Right renal cortex interstitium (tissue), 3 donors: ENCODE results near the gene LRAT. TPM values are rescaled to one million over a fixed set of nuclear protein-coding genes. Genes with fewer than 3 reads are reported as not detected.
"Not testable (repeated sequence)": the region's sequence is repeated elsewhere in the genome, so short reads cannot be mapped to it uniquely, and the experiment has no call there.

Experiments used
- DNase-seq, 3 donors: peaks; one replicate each; pipeline ENCODE4 v3.0.0-alpha.2; 2013; ENCODE audit warnings: low read depth in 3 of 3, low spot score in 2 of 3
- polyA plus RNA-seq, 3 donors: library from polyadenylated mRNA; unstranded; fragments of 120-200 nt; gene quantifications; one replicate each; pipeline ENCODE4 v1.2.1, GENCODE V29; 2013; ENCODE audit not compliant: insufficient read length in 3 of 3

Gene LRAT
- polyA plus RNA-seq: under 1 TPM; 0.50 to 0.97 (median 0.67) TPM

DNA sequence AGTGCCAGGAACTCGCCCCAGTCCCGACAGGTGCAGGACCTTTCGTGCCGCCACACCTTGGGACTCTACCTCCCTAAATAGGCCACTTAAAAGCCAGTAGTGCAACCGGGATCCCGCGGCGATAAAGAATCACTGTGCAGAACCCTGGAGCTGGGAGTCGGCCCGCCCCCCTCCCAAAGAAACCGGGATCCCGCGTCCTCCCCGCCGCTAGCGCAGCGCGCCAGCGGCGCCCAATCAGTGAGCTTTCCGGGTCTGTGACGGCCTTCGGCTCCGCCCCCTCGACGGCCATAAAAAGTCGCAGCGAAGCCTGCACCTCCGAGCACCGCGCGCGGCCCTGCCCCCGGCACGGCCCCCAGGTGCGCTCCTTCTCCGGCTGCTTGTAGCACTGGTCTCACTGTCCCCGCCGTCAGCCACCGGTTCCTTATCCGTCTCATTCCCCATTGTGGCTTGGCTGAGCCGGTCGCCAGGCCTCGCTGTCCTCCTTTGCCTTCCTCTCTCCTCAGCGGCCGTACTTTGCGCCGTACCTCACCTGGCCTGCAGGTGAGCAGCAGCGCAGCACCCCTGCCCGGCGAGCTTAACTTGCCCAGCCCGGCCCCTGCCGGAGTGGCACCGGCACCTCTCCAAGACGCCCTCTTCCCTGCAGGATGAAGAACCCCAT lies at the start of gene LRAT:
Gene LRAT, plus strand, starts transcription at position 318 of the 658 bp plus-strand sequence. Its CDS starts 327 bp downstream, at position 645.
- DNase-seq: peak in 1 of 3 donors; percentile 32

DNA sequence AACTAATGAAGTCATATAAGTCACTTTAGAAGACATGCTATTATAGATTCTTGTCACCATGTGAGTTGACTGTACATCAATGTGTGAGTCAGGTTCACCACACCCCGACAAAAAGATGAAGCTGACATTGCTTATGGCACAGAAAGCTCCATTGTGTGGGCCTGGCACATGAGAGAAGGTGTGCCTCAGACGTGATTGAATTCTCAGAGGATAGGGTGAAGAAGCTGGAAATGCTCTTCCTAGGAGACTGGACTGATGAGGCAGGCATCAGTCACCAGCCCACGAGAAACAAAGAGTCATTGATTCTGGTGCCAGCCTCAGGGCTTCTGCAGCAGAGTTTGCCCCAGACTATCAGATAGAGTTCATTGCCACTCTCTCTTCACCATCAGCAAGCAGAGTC lies 35.9 kb upstream of the LRAT start:
- DNase-seq: no peak

DNA sequence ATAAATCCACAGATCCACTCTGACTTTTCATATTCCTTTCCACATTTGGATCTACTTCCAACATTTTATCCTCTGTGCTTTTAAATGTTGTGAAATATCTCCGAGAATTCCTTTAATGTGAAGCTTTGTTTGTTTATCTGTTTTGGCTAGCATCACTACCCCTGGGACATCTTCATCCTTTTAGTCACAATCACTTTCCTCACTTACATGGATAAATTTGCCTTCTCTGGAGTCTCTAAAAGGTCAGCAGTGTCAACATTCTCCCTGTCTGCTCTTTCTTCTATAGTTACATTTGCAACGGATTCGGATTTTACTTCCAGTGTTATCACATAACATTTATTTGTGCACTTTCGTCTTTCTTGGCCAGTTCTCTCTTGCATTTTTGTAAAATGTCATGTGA lies 34.2 kb upstream of the LRAT start:
- DNase-seq: no peak

DNA sequence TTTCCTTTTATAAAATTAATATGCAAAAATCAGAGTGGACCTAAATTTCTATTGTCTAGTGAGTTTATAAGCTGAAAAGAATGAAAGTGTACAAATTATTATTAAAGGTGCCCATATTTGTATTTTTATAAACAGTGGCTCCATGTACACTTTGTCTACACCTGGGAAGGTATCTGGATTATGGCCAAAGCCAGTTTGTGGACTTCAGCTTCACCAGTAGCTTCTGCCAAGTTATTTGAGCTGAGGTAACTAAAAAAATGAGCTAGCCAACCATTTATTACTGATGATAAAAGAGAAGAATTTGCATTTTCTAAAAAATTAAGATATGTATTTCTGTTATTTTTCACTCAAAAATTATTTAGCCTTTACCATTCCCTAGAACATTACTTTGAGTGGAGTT lies 32.3 kb upstream of the LRAT start:
- no peak for DNase-seq

DNA sequence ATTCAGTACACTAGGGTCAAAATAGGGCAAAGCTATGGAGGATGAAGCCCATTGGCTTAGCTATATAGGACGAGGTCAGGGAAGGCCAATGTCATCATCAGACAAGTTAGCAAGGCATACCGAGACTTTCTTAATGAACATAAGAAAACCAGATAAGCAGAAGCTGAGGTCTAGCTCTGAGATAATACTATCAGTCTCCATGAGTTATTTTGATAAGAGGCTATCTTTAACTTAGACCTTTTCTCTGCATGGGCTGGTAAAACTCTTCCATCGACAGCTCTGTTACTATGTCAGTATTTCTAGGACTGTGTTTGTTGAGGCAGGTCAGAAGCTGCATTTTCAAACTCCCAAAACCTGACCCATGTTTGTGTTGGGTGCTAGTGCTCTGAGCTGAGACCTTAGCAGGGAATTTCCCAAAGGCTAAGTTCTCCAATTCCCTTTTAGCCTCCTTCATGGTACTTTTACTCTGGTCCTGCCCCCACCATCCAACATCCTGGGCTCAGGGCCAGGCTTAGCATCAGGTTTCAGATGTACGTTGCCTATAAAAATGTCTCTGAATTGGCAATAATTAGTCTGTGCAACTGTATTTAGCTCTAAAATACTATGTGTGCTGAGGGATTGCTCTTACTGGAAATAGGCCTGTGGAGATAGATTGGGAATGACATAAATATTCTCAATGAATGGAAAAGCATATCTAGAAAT lies 29.3 kb upstream of the LRAT start:
- DNase-seq: no peak

DNA sequence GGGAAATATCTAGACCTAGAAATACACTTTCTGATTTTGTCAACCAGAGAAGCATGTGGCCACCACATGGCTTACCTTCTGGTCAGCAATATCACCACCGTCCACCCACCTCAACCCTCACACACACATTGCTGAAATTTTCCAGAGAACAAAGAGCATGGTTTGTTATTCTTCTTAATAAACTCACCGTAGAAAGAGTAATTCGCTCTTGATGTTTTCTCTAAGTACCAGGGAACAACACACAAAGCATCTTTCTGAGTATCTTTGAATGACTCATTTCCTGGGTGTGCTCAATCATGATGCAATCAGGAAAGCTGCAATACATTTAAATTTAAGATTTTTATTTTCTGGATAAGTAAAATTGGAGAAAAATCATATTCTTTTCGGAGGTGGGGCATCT lies 24.7 kb upstream of the LRAT start:
- no peak for DNase-seq

DNA sequence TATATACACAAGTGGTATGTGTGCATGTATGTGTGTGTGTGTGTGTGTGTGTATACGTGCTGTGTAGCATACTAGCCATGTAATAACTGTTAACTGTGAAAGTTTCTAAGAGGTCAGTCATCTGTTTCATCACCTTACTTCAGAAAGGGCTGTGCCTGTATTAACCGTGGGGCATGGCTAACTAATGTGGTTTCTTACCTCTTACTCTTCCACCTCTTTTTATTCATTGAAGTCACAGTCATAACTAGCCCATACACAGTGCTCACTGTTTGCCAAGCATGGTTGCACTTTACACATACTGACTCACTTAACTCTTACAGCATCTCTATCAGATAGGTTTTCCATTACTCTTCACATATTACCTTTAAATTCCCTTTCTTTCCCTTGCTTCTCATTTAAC lies 23.7 kb upstream of the LRAT start:
- DNase-seq: no peak

DNA sequence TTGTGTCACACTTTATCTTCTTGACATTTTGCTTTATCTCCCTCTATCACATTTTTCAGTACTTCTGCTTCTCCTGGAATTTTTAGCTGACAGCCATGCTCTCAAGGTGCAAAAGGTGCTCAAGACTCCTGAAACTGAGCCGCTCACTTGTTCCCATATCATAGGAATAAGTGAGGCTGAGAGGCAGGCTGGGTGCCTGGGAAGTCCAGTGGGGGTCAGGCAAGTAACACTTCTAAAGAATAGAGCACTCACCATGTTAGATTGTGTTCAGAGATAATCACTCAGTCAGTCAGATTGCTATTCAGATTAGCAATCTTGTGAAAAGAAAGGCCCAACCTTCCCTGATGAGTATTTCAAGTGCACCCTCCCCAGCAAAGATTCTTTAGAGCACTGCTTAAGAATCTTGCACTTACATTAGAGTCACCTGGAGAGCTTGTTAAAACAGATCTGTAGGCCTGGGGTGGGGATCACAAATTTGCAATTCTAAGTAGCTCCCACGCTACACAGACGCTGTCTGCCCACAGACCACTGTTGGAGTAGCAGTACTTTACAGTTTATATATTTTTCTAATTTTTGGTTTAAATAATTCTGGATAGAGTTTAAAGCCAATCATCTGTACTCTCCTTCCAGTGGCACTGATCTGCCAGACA lies 23.1 kb upstream of the LRAT start:
- no peak for DNase-seq

DNA sequence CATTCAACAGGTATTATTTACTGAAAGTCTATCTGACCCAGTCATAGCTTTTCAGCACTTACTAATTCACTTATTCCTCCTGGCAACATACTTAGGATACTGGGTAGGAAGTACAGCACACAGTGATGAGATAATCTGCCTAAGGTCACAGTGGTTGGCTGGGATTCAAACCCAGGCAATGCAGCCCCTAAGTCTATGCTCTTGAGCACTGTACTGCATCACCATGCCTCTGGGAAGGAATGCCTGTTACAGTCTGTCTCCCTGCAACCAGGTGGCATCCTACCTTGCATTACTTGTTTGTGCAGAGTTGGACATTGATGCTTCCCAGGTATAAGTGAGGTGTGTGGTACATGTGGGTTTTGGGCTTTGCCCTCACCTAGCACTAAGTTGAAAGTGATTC lies 21.5 kb upstream of the LRAT start:
- DNase-seq: no peak

DNA sequence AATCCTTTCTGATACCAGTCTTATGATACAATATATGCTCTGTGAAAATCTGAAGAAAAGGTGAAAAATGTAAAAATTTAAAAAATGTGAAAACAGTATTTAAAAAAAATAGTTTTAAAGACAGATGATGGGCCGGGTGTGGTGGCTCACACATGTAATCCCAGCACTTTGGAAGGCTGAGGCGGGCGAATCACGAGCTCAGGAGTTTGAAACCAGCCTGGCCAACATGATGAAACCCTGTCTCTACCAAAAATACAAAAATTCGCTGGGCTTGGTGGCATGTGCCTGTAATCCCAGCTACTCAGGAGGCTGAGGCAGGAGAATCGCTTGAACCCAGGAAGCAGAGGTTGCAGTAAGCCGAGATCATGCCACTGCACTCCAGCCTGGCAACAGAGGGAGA lies 20.2 kb upstream of the LRAT start:
- DNase-seq: not testable (repeated sequence)

DNA sequence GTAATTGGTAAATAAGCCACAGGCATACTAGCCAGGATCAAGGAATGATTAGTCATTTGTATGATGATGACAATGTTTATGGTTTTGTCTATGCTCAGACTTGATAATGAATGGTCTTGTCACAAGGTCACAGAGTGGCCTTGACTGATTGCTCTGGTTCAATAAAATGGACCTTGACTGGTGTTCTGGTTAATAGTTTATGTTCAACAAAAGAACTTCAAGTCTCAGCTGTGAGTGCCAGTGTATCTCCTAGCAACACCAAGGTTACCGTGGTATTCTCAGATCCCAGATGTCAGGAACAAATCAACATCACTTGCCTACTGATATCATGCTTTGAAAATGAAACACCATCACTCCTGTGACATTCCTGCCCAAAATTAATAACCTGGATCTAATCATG lies 16.3 kb upstream of the LRAT start:
- DNase-seq: no peak

DNA sequence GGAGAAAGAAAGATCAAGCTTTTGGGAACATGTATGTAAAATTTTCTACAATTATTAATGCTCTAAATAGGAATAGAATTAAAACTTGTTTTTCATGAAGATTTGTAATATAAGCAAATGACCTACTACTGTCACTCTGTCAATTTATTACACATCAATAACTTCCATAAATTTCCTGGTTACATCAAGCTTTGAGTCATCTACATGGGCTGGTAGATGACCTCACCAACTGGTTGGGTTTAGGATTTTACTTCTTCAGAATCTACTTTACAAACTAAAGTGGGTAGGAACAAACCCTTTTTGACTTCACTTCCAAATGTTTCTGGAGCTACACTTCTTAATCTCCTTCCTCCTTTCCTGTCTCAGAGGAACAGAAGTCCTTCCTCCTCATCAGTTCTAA lies 12.0 kb upstream of the LRAT start:
- no peak for DNase-seq

DNA sequence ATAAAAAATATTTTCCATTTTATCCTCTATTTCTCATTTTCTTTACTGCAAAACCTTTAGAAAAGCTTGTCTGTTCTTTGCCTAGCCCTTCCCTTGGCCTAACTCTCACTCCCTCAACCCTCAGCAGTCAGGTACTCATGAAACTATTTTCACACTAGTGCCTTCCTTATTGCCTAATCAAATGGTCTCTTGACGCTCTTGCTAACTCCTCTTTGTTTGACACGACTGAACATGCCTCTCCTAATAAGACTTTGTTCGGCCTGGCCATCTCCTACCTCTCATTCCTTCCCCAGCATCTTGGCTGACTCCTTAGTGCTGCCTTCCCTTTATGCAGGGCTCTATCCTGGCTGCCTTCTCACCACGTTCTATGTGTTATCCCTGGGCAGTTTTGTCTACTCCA lies 11.1 kb upstream of the LRAT start:
- DNase-seq: no peak

DNA sequence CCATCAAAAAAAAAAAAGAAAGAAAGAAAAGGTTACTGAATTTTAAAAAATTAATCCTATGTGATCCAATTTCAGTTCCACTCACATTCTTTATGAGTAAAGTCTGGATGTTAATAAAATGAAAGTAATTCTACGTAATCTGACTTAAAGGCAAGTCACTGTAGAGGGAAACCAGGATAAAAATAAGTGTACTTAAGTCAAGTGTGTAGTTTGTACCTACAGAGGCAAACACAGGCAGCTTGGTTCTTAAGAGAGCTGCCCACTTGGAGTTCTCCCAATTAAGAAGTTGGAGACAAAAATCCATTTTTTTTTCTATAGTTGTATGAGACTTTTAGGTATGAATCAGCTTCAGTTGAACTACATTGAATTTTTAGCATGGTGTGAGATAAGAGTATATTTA lies 7.0 kb upstream of the LRAT start:
- DNase-seq: no peak

DNA sequence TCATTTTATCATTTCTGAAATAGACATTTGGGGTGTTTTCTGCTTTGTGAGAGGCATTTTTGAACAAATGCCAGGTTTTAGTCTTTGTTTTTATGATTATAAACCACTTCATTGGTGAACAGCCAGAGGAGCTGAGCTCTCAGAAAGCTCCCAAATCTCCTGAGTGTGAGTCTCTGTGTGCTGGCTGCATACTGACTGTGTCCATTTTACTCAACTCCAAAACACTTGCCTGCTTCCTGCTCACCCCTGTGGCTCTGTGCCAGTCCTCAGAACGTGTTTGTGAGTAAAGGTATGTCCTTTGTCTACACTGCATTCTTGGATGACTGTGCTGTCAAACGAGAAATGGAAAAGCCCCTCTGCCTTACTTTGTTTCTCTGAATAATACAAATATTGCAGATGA lies 5.4 kb upstream of the LRAT start:
- DNase-seq: no peak

DNA sequence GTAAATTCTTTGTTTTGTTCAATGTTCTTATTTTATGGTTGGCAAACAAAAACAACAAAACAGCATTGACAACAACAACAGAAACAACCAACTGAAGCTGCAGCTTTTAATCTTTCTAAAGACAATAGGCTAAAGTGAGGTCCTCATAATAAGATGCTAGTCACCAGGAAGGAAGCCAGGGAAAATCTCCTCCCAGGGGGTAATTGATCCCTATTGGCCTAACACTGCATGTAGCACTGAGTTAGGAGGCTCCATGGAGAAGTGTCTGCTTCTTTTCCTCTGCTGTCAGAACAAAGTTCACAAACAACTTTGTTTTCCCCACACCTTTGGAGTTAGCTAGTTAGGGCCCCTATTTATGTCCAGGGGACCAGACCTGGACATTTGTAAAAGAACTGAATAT lies 4.7 kb upstream of the LRAT start:
- no peak for DNase-seq

DNA sequence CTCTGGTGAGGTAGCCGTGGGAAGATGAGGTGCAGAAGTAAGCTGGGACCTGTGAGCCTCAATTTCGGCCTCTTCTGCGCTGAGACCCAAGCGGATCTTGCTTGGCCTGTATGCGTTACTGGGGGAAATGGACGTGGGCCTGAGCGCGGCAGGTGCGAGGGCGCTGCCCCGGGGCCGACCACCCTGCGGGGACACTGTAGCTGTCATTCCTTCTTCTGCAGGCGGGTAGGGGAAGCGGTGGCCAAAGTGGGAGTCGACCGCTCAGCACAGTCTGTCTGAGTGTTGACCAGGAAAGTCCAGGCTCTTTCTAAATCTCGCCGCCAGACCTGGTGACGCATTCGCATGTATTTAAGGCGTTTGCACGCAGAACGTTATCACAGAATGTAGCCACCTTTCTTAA lies 3.3 kb upstream of the LRAT start:
- no peak for DNase-seq

DNA sequence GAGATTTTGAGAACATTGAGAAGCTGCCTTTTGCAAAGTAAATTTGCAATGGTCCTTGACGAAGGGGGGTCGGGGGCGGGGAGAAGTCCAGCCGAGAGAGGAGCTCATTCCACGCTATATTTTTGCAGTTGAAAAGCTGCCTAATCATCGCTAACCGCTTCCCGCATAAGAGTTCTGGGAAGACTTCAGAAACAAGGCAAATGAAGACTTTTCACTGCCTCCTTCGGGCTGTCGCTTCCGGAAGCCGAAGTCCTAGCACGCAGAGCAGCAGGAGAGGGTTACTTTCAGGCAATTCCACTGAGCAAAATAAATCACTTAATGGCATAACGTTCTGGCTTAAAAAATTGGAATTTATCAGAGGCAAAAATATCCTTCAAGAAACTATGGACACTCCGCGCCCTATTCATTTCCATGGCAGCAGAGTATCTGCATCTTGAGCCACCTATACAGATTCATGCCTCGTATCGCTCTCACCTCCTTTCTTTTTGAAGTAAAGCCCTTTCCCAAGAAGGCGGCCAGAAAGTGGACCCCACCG lies 2.6 kb upstream of the LRAT start:
- no peak for DNase-seq

DNA sequence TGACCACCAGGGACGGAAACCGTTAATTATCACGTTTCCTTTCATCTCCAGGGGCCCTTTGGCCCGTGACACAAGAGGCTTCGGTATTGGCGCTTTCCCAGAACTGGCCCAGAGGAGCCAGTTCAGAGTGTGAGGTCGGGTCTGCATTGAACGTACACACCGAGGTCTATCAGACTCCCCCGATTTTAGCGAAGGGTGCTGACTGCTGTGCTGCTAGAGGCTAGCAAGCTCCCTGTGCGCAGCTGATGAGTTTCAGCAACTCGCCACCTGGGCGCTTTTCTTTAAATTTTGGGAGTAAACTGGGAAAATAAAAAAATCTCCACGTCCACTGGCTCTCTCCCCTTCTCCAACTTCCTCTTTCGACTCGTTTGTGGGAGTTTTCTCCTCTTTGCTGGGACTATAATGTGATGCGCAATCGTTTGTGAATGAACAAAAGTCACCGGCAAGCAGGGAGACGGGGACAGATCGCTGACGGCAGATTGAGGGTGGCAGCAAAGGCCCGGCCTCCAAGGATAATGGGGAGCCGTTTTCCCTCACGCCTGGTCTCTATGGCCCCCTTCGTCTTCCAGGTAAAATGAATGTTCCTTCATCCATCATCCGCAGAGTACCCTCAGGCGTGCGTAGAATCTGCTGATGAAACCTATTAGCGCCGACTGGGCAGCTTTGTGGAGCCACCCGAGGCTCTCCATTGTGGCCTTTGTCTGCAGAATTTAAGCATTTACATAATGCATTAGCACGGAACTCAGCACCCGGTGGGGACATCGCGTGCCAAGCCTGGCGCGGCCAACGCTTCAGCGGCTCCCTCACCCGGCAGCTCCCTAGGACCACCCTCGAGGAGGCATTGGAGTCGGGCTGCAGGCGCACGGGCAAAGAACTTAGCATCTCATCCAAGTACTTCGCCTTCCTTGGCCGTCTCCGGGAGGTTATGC lies 1.6 kb upstream of the LRAT start:
- DNase-seq: no peak

DNA sequence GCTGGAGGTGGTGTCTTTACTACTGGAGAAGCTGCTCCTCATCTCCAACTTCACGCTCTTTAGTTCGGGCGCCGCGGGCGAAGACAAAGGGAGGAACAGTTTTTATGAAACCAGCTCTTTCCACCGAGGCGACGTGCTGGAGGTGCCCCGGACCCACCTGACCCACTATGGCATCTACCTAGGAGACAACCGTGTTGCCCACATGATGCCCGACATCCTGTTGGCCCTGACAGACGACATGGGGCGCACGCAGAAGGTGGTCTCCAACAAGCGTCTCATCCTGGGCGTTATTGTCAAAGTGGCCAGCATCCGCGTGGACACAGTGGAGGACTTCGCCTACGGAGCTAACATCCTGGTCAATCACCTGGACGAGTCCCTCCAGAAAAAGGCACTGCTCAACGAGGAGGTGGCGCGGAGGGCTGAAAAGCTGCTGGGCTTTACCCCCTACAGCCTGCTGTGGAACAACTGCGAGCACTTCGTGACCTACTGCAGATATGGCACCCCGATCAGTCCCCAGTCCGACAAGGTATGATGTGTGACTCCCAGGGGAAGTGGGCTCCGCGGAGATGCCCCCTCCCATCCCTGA lies 634 bp downstream of the LRAT start:
- no peak for DNase-seq
